GM13976 (cell line): Measurements from ENCODE around the gene REN.
A peak's percentile ranks its signal among the peaks of the same experiment; 100 is the strongest.

ENCODE experiments used
- DNase-seq: peaks from one replicate; pipeline ENCODE4 v3.0.0; 2012; ENCODE audit warnings: low spot score
- in situ Hi-C: fragments of 300-500 bp; cut with MboI; formaldehyde crosslinking; loops from one replicate; pipeline ENCODE4 v1.12.0; 2022; ENCODE audit warnings: low sequenced_read_pairs, mixed read lengths, inconsistent platforms; ENCODE audit not compliant: unreplicated experiment
- TF ChIP-seq, protein P1 (sequence below): IDR thresholded peaks from 2 replicates; pipeline ENCODE4 v1.5.1; 2012; ENCODE audit warnings: borderline replicate concordance, mild to moderate bottlenecking; ENCODE audit not compliant: insufficient read depth; ENCODE audit errors: extremely low read depth, missing control alignments, control extremely low read depth

Gene REN

DNA sequence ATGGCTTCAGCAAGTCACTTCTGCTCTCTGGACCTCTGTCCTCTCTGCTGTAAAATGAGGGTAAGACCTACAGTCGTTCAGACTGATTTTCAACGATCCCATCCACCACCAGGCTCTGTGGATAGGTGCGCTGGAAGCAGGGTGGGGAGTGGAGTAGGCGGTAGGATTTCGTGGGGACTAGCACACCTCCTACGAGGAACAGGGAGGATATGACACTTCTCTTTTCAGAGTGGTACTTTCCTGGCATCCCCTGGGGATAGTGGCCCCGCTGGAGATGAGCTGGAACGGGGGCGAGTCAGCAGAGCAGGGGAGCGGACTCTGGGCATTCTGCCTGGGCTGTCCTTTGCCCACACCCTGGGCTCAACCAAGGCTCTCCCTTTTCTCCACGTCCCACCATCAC, 32.0 kb downstream of the REN start:
- DNase-seq: no peak
- TF ChIP-seq, protein P1, sequence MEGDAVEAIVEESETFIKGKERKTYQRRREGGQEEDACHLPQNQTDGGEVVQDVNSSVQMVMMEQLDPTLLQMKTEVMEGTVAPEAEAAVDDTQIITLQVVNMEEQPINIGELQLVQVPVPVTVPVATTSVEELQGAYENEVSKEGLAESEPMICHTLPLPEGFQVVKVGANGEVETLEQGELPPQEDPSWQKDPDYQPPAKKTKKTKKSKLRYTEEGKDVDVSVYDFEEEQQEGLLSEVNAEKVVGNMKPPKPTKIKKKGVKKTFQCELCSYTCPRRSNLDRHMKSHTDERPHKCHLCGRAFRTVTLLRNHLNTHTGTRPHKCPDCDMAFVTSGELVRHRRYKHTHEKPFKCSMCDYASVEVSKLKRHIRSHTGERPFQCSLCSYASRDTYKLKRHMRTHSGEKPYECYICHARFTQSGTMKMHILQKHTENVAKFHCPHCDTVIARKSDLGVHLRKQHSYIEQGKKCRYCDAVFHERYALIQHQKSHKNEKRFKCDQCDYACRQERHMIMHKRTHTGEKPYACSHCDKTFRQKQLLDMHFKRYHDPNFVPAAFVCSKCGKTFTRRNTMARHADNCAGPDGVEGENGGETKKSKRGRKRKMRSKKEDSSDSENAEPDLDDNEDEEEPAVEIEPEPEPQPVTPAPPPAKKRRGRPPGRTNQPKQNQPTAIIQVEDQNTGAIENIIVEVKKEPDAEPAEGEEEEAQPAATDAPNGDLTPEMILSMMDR: no peak
- in situ Hi-C loops: no loop called here

DNA sequence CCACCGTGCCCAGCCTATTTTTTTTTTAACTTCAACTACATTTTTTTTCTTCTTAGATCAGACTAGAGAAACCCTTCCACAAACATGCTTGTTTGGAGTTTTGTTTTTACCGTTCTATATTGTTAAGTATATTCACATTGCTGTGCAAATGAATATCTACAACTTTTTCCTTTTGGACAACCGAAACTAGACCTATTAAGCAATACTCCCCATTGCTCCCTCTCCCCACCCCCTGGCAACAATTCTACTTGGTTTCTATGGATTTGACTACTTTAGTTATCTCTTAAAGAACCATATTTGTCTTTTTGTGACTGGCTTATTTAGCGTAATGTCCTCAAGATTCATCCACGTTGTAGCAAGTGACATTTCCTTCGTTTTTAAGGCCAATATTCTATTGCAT, 33.4 kb downstream of the REN start:
- in situ Hi-C loops: no loop called here
- TF ChIP-seq, protein P1: no peak
- no peak for DNase-seq

DNA sequence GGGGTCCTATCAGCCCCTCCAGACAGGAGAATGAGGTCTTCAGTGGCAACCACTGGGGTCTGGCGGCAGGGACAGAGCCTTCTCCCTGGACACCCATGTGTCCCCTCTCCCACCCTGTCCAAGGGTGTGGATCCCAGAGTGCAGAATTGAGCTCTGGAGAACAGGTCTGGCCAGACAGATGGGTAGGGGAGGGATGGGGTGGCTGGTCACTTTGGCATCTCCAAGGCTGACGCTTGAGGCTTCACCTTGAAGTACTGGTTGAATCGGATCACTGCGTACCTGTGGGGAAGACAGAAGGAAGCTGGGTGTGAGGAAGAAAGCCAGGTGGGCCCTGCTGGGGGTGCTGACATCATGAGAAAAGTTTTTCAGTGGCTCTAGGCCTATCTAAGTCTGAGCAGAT, 34.2 kb downstream of the REN start:
- DNase-seq: no peak
- TF ChIP-seq, protein P1: no peak
- in situ Hi-C loops: no loop called here

DNA sequence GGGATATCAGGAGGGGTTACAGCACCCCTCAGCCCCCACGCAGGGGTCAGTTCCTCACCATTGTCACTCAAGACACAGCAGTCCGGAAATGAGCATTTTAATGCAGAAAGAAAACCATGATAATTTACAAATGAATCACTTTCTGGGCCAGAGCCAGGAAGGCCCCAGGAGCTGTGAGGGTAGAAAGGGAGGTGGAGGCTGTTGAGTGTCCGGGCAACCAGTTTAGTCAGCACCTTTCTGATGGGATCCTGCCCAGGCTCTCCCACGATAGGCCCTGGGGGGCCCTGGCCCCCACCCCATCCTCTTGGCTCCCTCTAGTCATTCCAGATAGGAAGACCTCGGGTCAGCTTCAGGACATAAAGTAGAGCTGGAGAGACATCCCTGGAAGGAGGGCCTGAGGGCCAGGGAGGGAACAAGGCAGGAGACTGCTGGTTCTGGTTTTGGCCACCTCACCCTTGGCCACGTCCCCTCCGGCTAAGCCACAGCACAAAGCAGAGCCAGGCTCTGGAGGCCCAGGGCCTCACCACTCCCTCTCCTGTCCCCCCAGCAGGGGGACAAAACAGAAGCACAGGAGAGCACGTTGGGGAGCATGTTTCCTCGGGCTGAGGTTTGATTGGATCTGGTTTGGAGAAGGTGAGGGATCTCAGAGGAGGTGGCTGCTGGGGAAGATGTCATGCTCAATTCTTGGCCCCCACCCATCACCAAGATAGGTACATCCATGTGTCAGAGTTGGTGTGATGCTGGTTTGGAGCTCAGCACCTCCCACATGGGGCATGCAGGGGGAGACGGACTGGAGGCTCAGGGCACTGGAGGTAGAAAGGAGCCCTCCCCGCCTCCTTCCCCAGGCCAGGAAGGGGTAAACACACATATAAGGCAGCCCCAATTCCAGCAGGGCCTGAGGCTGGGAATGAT, 34.9 kb downstream of the REN start:
- TF ChIP-seq, protein P1: no peak
- in situ Hi-C loops: no loop called here
- DNase-seq: no peak

DNA sequence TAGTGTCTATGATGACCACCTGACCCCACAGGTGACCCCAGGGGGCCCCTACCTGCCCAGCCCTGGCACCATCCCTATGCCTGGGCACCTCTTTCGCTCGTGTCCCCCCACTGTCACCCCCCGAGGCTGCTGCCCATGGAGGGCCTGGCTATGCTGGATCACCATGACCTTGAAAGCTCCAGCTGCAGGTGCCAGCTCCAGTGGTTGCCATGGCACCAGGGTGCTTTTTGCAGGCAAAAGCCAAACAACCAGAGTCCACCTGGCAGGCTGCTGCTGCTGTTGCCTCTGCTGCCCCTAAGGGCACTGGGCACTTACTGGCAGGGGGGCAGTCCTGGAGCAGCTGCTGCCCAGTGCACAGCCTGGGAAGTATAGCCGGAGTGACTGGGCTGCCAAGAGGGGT, 36.0 kb downstream of the REN start:
- TF ChIP-seq, protein P1: no peak
- in situ Hi-C loops: no loop called here
- no peak for DNase-seq

DNA sequence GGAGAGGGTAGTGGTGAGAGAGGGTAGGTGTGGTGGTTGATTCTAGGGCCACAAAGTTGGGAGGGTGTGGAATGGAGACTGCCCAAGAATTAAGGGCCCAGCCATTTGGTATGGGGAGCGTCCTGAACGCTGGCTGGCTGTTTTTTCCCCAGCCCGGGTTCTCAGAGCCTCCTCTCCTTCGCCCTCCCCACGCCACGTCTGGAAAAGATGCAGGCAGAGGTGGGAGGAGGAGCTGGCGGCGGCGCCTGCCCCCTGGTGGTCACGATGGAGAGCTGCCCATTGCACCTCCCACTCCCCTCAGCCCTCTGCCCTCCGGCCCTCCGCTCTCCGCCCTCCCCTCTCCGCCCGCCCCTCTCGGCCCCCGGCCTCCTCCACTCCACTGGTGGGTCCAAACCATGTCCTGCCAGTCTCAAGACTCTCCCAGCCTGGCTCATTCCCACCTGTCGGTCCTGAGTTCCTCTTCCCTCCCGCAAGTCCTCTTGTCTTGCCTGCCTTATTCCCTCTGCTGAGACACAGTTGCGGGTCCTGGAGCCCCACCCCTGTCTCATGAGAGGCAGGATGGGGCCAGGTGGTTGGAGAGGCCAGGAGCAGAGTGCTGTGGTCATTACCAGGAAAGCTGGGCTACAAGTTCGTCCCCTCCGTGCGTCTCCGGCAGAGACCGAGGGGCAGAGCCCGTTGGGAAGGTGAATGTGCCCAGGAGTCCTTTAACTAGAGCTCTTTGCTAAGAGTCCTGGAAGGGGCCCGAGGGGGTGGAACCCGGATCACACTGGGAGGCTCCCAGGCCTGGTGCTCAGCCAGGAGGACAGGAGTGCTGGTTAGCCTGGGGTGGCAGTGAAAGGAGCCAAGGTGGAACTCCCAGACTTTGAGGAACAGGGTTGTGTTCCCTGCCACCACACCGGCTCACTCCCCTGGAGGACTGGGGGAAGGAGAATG, 36.9 kb downstream of the REN start:
- TF ChIP-seq, protein P1: peak; percentile 91
- in situ Hi-C loops: loop anchor here (5.0 kb wide), 1 partner anchor 262 kb away; no protein-coding TSS in a partner anchor
- peak; percentile 93 for DNase-seq
